ENCODE results near the gene MUCL3.

- no peak for TF ChIP-seq POLR2A (IDR thresholded peaks at IDR 0.05; ENCODE audit: low read depth)
- no peak for TF ChIP-seq CTCF (IDR thresholded peaks at IDR 0.05)
- no peak for TF ChIP-seq POLR2AphosphoS5 (IDR thresholded peaks at IDR 0.05)
- no peak for TF ChIP-seq EP300 (IDR thresholded peaks at IDR 0.05)
Measured at GRCh38 chr6:30944051-30944450, 3.3 kb downstream of the MUCL3 start.
